Activated CD4-positive, CD25-positive, alpha-beta regulatory T cell treated with anti-CD3 and anti-CD28 coated beads, Interleukin-2, amount 50 U/mL, for 72 hours (primary cell): ENCODE measurements around the gene PLK1.
"Not testable (repeated sequence)": the region's sequence is repeated elsewhere in the genome, so short reads cannot be mapped to it uniquely, and the experiment has no call there.

Experiments
- DNase-seq: peaks from one replicate; pipeline ENCODE4 v3.0.0; 2021

The PLK1 gene

DNA sequence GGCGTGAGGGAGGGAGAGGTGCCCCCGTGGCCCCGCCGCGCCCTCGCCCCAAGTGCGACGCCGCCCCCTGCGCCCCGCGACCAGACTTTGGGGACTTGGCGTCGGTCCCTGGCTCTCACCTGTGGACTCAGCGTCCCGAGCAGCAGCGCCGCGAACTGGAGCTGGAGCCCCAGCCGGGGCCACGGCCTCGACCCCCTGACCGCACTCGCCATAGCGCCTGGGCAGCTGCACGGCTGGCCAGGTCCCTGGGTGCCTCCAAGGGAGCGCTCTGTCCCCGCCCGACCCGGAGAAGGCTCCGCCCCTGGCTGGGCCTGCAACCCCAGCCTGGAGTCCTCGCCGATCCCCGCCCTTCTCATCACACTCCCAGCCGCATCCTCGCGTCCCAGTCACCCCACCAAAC lies 34.3 kb downstream of the PLK1 start, which contains the start of gene ERN2:
ERN2 (minus strand) TSS at position 247 of the 400 bp plus-strand sequence; CDS start at position 212, 35 bp downstream.
- no peak for DNase-seq

DNA sequence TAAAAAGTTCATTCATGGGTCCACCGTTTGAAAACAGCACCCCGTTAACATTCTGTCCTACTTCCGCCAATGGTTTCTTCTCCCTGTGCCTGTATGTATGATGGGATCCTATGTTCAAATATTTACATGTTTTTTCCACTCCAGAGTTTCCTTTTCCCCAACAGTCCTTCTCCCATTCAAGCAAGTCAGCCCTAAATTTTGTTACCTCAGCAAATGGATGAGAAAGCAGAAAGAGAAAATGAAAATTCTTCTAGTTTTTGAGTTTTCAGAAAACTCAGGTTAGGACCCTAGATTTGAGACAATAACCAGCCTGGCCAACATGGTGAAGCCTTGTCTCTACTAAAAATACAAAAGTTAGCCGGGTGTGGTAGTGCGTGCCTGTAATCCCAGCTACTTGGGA lies 37.8 kb downstream of the PLK1 start:
- no peak for DNase-seq

DNA sequence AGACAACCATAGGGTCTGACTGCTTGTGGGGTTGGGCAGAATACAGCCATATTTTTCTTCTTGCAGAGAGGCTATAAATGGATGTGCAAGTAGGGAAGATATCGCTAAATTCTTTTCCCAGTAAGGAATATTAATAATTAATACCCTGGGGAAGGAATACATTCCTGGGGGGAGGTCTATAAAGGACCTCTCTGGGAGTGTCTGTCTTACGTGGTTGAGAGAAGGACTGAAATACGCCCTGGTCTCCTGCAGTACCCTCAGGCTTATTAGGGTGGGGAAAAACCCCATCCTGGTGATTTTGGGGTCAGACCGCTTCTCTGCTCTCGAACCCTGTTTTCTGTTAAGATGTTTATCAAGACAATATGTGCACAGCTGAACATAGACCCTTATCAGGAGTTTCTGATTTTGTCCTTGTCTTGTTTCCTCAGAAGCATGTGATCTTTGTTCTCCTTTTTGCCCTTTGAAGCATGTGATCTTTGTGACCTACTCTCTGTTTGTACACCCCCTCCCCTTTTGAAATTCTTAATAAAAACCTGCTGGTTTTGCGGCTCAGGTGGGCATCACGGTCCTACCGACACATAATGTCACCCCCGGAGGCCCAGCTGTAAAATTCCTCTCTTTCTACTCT lies 44.0 kb downstream of the PLK1 start:
- DNase-seq: not testable (repeated sequence)

DNA sequence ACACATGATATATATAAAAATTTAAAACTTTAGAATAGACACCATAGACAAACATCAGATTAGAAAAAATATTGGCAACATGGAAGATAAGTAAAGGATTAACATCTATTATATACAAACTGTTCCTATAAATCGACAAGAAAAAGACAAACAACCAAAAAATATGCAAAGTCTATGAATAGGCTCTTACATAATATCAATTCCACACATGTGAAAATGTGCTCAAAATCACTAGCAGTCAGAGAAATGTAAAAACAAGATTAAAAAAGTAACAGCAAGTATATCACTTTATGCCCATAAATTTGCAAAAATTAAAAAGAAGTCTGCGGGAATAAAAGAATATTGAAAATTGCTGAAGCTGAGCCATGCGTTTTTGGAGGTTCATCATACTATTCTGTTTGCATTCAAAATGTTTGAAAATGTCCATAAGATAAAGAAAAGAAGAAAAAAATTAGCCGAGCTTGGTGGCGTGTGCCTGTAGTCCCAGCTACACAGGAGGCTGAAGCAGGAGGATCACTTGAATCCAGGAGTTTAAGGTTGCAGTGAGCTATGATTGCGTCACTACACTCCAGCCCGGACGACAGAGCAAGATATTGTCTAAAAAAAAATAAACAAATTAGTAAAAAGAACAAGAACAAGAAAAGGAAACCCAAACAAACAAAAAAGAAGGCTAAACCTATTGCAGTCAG lies 45.6 kb downstream of the PLK1 start:
- DNase-seq: no peak

DNA sequence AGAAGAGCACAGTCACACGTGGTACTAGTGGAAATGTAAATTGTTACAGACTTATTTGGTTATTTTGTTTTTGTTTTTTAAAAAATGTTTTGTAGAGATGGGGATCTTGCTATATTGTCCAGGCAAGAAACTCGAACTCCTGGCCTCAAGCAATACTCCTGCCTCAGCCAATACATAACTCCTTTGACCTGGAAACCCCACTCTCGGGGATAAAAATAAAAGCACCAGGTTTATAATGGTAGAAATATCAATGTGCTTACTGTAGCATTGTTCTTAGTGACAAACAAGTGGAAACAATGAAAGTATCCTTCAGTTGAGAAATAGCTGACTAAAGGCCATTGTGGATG lies 46.1 kb downstream of the PLK1 start:
- DNase-seq: no peak

GRCh38 chr16:23726710-23727109 lies 48.0 kb downstream of the PLK1 start:
- DNase-seq: no peak

- DNase-seq: no peak
Observed at GRCh38 chr16:23728112-23728477, 49.4 kb downstream of the PLK1 start.

DNA sequence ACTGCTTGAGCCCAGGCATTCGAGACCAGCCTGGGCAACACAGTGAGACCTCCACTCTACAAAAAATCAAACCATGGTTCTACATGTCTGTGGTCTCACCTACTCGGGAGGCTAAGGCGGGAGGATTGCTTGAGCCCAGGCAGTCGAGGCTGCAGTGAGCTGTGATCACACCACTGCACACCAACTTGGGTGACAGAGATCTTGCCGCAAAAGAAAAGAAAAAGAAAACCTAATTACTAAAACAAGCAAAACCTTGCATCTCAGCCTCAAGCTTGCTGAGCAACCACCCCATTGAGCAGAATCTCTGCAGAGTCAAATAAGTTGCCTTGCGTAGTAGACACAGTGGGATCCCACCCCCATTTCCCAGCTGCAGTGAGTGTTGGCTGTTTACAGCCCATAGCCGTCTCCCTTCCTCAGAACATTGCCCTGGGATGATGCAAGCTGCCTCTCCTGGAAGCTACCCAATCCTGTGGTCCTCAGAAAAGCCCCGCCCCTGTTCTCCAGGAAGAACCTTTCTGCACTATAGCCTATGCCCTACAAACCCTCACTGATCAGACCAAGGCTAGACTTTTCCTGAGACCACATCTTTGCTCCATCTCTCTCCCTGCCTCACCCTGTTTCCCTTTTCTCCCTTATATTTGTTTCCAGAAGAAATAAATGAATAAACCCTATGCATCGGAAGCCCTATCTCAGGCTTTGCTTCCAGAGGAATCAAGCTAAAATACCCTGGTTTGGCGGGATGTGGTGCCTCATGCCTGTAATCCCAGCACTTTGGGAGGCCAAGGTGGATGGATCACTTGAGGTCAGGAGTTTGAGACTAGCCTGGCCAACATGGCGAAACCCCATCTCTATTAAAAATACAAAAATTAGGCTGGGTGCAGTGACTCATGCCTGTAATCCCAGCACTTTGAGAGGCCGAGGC lies 51.1 kb downstream of the PLK1 start:
- DNase-seq: no peak

GRCh38 chr16:23734176-23734893 lies 55.6 kb downstream of the PLK1 start:
- no peak for DNase-seq

DNA sequence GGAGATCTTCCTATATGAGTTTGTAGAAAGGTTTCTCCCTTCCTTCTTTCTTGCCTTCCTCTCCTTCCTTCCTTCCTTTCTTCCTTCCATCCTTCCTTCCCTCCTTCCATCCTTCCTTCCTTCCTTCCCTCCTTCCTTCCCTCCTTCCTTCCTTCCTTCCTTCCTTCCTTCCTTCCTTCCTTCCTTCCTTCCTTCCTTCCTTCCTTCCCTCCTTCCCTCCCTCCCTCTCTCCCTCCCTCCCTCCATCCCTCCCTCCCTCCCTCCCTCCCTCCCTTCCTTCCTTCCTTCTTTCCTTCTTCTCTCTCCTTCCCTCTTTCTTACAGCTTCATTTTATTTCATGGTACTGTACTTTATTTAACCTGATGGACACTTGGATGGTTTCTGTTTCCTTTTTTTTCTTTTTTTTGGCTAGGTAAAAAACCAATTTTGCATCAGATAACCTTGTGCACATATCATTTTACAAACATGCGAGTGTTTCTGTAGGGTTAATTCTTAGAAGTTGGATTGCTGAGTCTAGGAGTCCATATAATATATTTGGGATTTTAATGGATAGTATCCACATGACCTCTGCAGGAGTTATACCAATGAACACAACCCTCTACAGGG lies 58.8 kb downstream of the PLK1 start:
- not testable (repeated sequence) for DNase-seq

DNA sequence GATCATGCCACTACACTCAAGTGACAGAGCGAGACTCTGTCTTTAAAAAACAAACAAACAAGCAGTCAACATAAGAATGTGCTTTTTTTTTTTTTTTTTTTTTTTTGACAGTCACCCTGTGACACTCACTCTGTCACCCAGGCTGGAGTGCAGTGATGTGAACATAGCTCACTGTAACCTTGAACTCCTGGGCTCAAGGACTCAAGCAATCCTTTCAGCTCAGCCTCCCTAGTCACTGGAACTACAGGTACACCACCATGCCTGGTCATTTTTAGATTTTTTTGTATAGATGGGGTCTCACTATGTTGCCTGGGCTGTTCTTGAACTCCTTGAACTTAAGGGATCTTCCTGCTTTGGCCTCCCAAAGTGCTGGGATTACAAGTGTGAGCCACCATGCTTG lies 60.8 kb downstream of the PLK1 start:
- no peak for DNase-seq
